ENCODE results near the gene CYB5B. TPM values are rescaled to one million over a fixed set of nuclear protein-coding genes. Genes with fewer than 3 reads are reported as not detected.

The CYB5B gene
- total RNA-seq, 2 experiments from 2014 or later, result 83.0 to 184 TPM

DNA sequence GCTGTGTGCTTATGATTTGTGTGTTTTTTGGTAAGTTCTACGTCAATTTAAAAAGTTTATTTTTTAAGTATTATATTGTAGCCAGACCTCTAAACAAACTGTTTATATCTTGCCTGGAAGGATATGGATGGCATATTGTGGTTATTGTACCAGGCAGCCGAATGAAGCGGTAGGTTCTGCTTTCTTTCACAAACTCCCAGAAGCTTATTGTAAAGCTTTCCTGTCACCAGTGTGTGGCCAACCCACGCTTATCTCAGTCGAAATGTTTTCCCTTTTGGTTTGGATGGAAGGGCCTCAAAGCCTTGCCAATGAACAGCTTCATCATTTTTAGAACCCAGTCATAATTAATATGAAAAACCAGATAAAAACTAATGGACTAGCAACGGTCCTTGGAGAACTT, 53.1 kb downstream of the CYB5B start:
- Histone ChIP-seq H3K9me2 (ENCODE audit: insufficient read depth, low read length) (no peaks in the 10 kb centered on the region), H4K20me1 (ENCODE audit: insufficient read depth, low read length) (no peaks in the 10 kb centered on the region), H3K9me3 (ENCODE audit: low read length) (no peaks in the 10 kb centered on the region), H3K4me2 (ENCODE audit: low read length) (no peak overlapping the region), H3K4me3 (ENCODE audit: low read depth, low read length, poor library complexity, severe bottlenecking) (no peak overlapping the region), H3K4me1 (ENCODE audit: insufficient read depth, low read length, poor library complexity, severe bottlenecking) (no peaks in the 10 kb centered on the region), H3K36me3 (ENCODE audit: insufficient read depth, low read length) (no peaks in the 10 kb centered on the region), H3K27ac (ENCODE audit: low read depth, low read length, poor library complexity, severe bottlenecking) (no peak overlapping the region), H2AFZ (ENCODE audit: low read length) (no peak overlapping the region), H3K79me2 (ENCODE audit: insufficient read depth, low read depth, low read length) (no peaks in the 10 kb centered on the region)
- BruUV-seq (replicated peaks), result no TSS peak
- ChIA-PET POLR2A (interaction anchor here (0.6 to 2.4 kb wide), 4 partner anchors 13 to 101 kb away, joined by 3 to 9 read pairs (median 4); no protein-coding TSS in a partner anchor), CTCF (ENCODE audit: unreplicated experiment) (no interaction called here)
- DNase-seq (ENCODE audit: low spot score), result no peak
- TF ChIP-seq EZH2phosphoT487 (IDR thresholded peaks at IDR 0.05; ENCODE audit: borderline replicate concordance, low read depth, low read length), result no peak
- TF ChIP-seq CTCF (conservative IDR thresholded peaks at IDR 0.05; ENCODE audit: low read length), result no peak
- intact Hi-C loops (cut with micrococcal nuclease; ENCODE audit: unreplicated experiment), result no loop called here

- Histone ChIP-seq H2AFZ (ENCODE audit: low read length) (no peak overlapping the region), H3K9me3 (ENCODE audit: low read length) (no peaks in the 10 kb centered on the region), H3K79me2 (ENCODE audit: insufficient read depth, low read depth, low read length) (no peaks in the 10 kb centered on the region), H3K36me3 (ENCODE audit: insufficient read depth, low read length) (no peaks in the 10 kb centered on the region), H3K9me2 (ENCODE audit: insufficient read depth, low read length) (no peaks in the 10 kb centered on the region), H3K4me2 (ENCODE audit: low read length) (no peak overlapping the region), H3K4me3 (ENCODE audit: low read depth, low read length, poor library complexity, severe bottlenecking) (no peak overlapping the region), H3K27ac (ENCODE audit: low read depth, low read length, poor library complexity, severe bottlenecking) (no peak overlapping the region), H4K20me1 (ENCODE audit: insufficient read depth, low read length) (no peaks in the 10 kb centered on the region), H3K4me1 (ENCODE audit: insufficient read depth, low read length, poor library complexity, severe bottlenecking) (no peaks in the 10 kb centered on the region)
- no TSS peak for BruUV-seq (replicated peaks)
- DNase-seq (ENCODE audit: low spot score), result no peak
- ChIA-PET CTCF (ENCODE audit: unreplicated experiment) (no interaction called here), POLR2A (no interaction called here)
- intact Hi-C loops (cut with micrococcal nuclease; ENCODE audit: unreplicated experiment), result no loop called here
- TF ChIP-seq EZH2phosphoT487 (IDR thresholded peaks at IDR 0.05; ENCODE audit: borderline replicate concordance, low read depth, low read length) (no peak), CTCF (conservative IDR thresholded peaks at IDR 0.05; ENCODE audit: low read length) (no peak)
These were observed 54.3 kb downstream of the CYB5B start for GRCh38 chr16:69478685-69479084.

DNA sequence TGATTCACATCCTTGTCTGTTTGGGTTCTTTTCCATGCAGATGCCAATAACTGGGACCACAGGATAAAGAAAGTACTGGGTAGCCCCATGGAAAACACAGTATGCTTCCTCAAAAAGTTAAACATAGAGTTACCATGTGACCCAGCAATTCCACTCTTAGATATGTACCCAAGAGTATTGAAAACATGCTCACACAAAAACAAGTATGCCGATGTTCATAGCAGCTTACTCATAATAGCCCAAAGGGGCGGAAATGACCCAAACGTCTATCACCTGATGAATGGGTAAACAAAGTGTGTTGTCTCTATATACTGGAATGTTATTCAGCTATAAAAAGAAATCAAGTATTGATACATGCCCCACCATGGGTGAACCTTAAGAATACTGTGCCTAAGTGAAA, 55.4 kb downstream of the CYB5B start:
- Histone ChIP-seq H3K79me2 (ENCODE audit: insufficient read depth, low read depth, low read length) (no peaks in the 10 kb centered on the region), H3K9me2 (ENCODE audit: insufficient read depth, low read length) (no peaks in the 10 kb centered on the region), H4K20me1 (ENCODE audit: insufficient read depth, low read length) (no peaks in the 10 kb centered on the region), H3K4me2 (ENCODE audit: low read length) (no peak overlapping the region), H3K9me3 (ENCODE audit: low read length) (no peaks in the 10 kb centered on the region), H3K27ac (ENCODE audit: low read depth, low read length, poor library complexity, severe bottlenecking) (no peak overlapping the region), H2AFZ (ENCODE audit: low read length) (no peak overlapping the region), H3K4me1 (ENCODE audit: insufficient read depth, low read length, poor library complexity, severe bottlenecking) (no peaks in the 10 kb centered on the region), H3K4me3 (ENCODE audit: low read depth, low read length, poor library complexity, severe bottlenecking) (no peak overlapping the region), H3K36me3 (ENCODE audit: insufficient read depth, low read length) (no peaks in the 10 kb centered on the region)
- CTCF ChIA-PET (ENCODE audit: unreplicated experiment), result no interaction called here
- no TSS peak for BruUV-seq (replicated peaks)
- no peak for DNase-seq (ENCODE audit: low spot score)
- intact Hi-C loops (cut with micrococcal nuclease; ENCODE audit: unreplicated experiment), result no loop called here
- POLR2A ChIA-PET, result no interaction called here
- TF ChIP-seq EZH2phosphoT487 (IDR thresholded peaks at IDR 0.05; ENCODE audit: borderline replicate concordance, low read depth, low read length) (no peak), CTCF (conservative IDR thresholded peaks at IDR 0.05; ENCODE audit: low read length) (no peak)

Data from OCI-LY7 (cell line).